ENCODE data around the gene CPHXL.

The CPHXL gene

GRCh38 chr16:75702242-75702641 lies 24.0 kb downstream of the CPHXL start:
- no peak for DNase-seq (ENCODE audit: low read depth, low spot score)

- DNase-seq (ENCODE audit: low read depth, low spot score) = no peak
Measured at GRCh38 chr16:75701361-75701760, 24.9 kb downstream of the CPHXL start, which contains the start of gene DUXB. DUXB (minus strand) TSS chr16:75701461; CDS start chr16:75701418, 43 bp downstream.

GRCh38 chr16:75697571-75697970 lies 28.7 kb downstream of the CPHXL start:
- DNase-seq (ENCODE audit: low read depth, low spot score) = no peak

DNA sequence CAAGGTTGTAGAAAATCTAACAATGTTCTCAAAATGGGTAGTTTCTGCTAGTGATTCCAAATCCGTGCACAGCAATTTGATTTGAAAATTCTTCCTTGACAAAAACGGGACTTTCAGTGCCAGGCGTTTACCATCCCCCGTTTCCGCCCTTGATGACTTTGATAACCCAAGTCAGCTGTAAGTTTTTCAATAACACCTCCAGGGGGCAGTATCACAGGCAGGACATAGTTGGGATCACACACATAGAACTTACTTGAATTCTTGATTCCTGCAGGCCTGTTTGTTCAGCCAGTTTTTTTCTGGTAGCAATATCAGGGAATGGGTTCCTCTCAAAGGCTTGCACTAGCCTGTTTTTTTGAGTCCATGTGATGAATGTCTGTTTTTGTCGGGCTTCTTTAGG lies 30.6 kb downstream of the CPHXL start:
- DNase-seq (ENCODE audit: low read depth, low spot score) = no peak

GRCh38 chr16:75687361-75687760 lies 38.9 kb downstream of the CPHXL start:
- no peak for DNase-seq (ENCODE audit: low read depth, low spot score)

DNA sequence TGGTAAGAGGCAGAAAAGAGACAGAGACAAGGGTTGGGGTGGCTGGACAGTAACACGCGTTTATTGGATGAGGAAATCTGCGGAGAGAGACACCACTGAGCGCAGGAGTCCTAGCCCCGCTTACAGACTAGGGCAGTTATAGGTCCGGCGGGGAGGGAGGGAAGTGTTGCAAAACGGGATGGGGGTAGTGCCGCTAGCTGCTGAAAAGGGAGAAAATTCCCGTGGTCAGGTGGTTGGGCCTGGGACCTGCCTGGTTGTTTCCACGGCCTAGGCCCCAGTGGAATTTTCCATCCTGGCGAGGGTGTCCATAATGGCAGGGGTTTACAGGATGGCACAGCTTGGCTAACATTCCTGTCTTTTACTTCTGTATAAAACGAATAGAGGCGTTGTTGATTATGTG lies 44.0 kb downstream of the CPHXL start:
- DNase-seq (ENCODE audit: low read depth, low spot score) = no peak

GRCh38 chr16:75679366-75679765 lies 46.9 kb downstream of the CPHXL start:
- DNase-seq (ENCODE audit: low read depth, low spot score) = no peak

DNA sequence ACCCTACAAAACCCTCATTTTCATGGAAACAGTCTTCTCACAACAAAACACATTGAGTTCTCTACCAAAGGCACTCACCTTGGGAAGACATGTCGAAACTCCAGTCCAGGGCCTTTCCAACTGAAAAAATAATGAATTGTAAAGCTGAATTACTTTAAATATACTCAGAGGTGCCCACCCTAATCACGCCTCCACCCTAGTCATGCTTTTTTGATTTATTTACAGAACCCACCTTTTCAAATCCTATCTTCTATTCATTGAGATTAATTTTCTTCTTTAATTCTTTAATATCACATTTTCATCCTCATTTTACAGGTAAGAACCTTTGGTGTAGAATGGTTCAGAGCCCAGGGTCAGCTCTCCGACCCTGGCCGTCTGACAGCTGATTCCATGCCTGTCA lies 49.4 kb downstream of the CPHXL start, which contains the start of gene CPHXL2:
Gene CPHXL2, minus strand, starts transcription at position 101 of the 400 bp plus-strand sequence. Its CDS starts 10 bp downstream, at position 91.
- DNase-seq (ENCODE audit: low read depth, low spot score) = no peak

DNA sequence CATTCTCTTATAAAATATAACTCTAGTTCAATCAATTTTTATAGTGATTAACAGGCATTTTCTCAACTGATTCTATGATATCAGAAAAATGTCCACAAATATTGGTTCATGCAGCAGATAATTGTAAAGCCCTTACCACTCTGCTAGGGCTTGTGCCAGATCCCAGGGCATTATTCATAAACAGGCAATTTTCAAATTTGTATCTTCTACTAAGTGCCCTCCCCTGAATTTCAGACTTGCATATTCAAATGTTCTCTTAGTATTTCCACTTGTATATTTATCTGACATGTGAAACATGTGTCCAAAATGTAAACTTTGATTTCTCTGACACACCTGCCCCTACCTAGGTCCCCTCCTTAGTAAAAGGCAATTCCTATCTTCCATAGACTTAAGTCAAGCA lies 58.8 kb downstream of the CPHXL start:
- no peak for DNase-seq (ENCODE audit: low read depth, low spot score)

All from activated naive CD8-positive, alpha-beta T cell treated with anti-CD3 and anti-CD28 coated beads, Interleukin-2, amount 50 U/mL, for 16 hours (primary cell).